ENCODE data around the gene PSMA2.
"Not testable (repeated sequence)": the region's sequence is repeated elsewhere in the genome, so short reads cannot be mapped to it uniquely, and the experiment has no call there.

Gene PSMA2

GRCh38 chr7:42886893-42887505, 45.0 kb downstream of the PSMA2 start:
- H3K9ac ChIP-seq (ENCODE audit: low read depth, low read length, poor library complexity) = no peak overlapping the region
- no peak overlapping the region for H3K23ac ChIP-seq (ENCODE audit: low read depth, low read length, poor library complexity)
- no peak overlapping the region for H3K4me3 ChIP-seq (ENCODE audit: low read length in 2 of 2)
- H3K9me3 ChIP-seq (replicated peaks in 1 of 2; ENCODE audit: control insufficient read depth in 2 of 2, insufficient read depth in 1 of 2, low read depth in 1 of 2, low read length in 2 of 2) = peaks cover 3 to 12% of the 10 kb centered on the region in 2 donors
- no peak overlapping the region for H3K18ac ChIP-seq (ENCODE audit: low read length)
- peaks cover 3% of the 10 kb centered on the region for H3K79me1 ChIP-seq (ENCODE audit: low read depth, low read length)
- no peak overlapping the region for H3K4ac ChIP-seq (ENCODE audit: low read length)
- H3K36me3 ChIP-seq (replicated peaks in 1 of 2; ENCODE audit: control insufficient read depth in 2 of 2, insufficient read depth in 2 of 2, low read length in 2 of 2) = no peaks in the 10 kb centered on the region
- H3K4me2 ChIP-seq (ENCODE audit: insufficient read depth, low read length, poor library complexity, severe bottlenecking) = no peak overlapping the region
- no peaks in the 10 kb centered on the region for H3K27me3 ChIP-seq (ENCODE audit: control insufficient read depth in 3 of 3, insufficient read depth in 3 of 3, low read depth in 1 of 3, low read length in 3 of 3)
- no peak overlapping the region for H2BK5ac ChIP-seq (ENCODE audit: low read length)
- H2BK120ac ChIP-seq (ENCODE audit: low read depth, low read length) = no peak overlapping the region
- H2AK5ac ChIP-seq (ENCODE audit: low read depth, low read length) = no peak overlapping the region
- no peaks in the 10 kb centered on the region for H3K4me1 ChIP-seq (ENCODE audit: control insufficient read depth in 2 of 2, insufficient read depth in 1 of 2, low read depth in 1 of 2, low read length in 2 of 2)
- no peak overlapping the region for H2AFZ ChIP-seq (ENCODE audit: low read length)
- H4K91ac ChIP-seq (ENCODE audit: low read depth, low read length, poor library complexity) = no peak overlapping the region
- no peak overlapping the region for H2BK12ac ChIP-seq (ENCODE audit: low read length)
- DNase-seq (ENCODE audit: low spot score) = no peak
- no peak overlapping the region for H3K14ac ChIP-seq (ENCODE audit: low read length)
- no peak overlapping the region for H3K27ac ChIP-seq (replicated peaks; ENCODE audit: low read length)
- no peak overlapping the region for H2BK15ac ChIP-seq (ENCODE audit: low read length)
- no peak overlapping the region for H4K8ac ChIP-seq (ENCODE audit: low read depth, low read length)

- H2AK5ac ChIP-seq (ENCODE audit: low read depth, low read length) = no peak overlapping the region
- no peak for DNase-seq (ENCODE audit: low spot score)
Measured at GRCh38 chr7:42886129-42886528, 45.8 kb downstream of the PSMA2 start.

GRCh38 chr7:42885183-42885582, 46.8 kb downstream of the PSMA2 start:
- H2BK120ac ChIP-seq (ENCODE audit: low read depth, low read length); DNase-seq (ENCODE audit: low spot score); H3K18ac ChIP-seq (ENCODE audit: low read length); H3K9ac ChIP-seq (ENCODE audit: low read depth, low read length, poor library complexity); H3K27ac ChIP-seq (replicated peaks; ENCODE audit: low read length); H3K4me3 ChIP-seq (ENCODE audit: low read length in 2 of 2); H4K8ac ChIP-seq (ENCODE audit: low read depth, low read length); H2BK12ac ChIP-seq (ENCODE audit: low read length); H2BK5ac ChIP-seq (ENCODE audit: low read length); H3K14ac ChIP-seq (ENCODE audit: low read length); H3K27me3 ChIP-seq (ENCODE audit: control insufficient read depth in 3 of 3, insufficient read depth in 3 of 3, low read depth in 1 of 3, low read length in 3 of 3); H3K4me2 ChIP-seq (ENCODE audit: insufficient read depth, low read length, poor library complexity, severe bottlenecking); H2AFZ ChIP-seq (ENCODE audit: low read length); H4K91ac ChIP-seq (ENCODE audit: low read depth, low read length, poor library complexity); H2BK15ac ChIP-seq (ENCODE audit: low read length); H3K36me3 ChIP-seq (replicated peaks in 1 of 2; ENCODE audit: control insufficient read depth in 2 of 2, insufficient read depth in 2 of 2, low read length in 2 of 2); H3K4me1 ChIP-seq (ENCODE audit: control insufficient read depth in 2 of 2, insufficient read depth in 1 of 2, low read depth in 1 of 2, low read length in 2 of 2); H3K23ac ChIP-seq (ENCODE audit: low read depth, low read length, poor library complexity); H3K4ac ChIP-seq (ENCODE audit: low read length); H2AK5ac ChIP-seq (ENCODE audit: low read depth, low read length); H3K79me1 ChIP-seq (ENCODE audit: low read depth, low read length): not testable (repeated sequence)
- peaks cover 3 to 14% of the 10 kb centered on the region in 2 donors for H3K9me3 ChIP-seq (replicated peaks in 1 of 2; ENCODE audit: control insufficient read depth in 2 of 2, insufficient read depth in 1 of 2, low read depth in 1 of 2, low read length in 2 of 2)
- no CpG with 5 or more reads among the region's 8 CpGs for WGBS, 2 donors (ENCODE audit: extremely low coverage in 2 of 2, insufficient read length in 2 of 2, insufficient replicate concordance in 1 of 2)

More at GRCh38 chr7:42886129-42886528, 45.8 kb downstream of the PSMA2 start:
- H3K4me3 ChIP-seq (ENCODE audit: low read length in 2 of 2) = no peak overlapping the region
- H3K36me3 ChIP-seq (replicated peaks in 1 of 2; ENCODE audit: control insufficient read depth in 2 of 2, insufficient read depth in 2 of 2, low read length in 2 of 2) = no peaks in the 10 kb centered on the region
- no peak overlapping the region for H3K27ac ChIP-seq (replicated peaks; ENCODE audit: low read length)
- no peaks in the 10 kb centered on the region for H3K27me3 ChIP-seq (ENCODE audit: control insufficient read depth in 3 of 3, insufficient read depth in 3 of 3, low read depth in 1 of 3, low read length in 3 of 3)
- H2BK12ac ChIP-seq (ENCODE audit: low read length) = no peak overlapping the region
- H3K4me2 ChIP-seq (ENCODE audit: insufficient read depth, low read length, poor library complexity, severe bottlenecking) = no peak overlapping the region
- H2AFZ ChIP-seq (ENCODE audit: low read length) = no peak overlapping the region
- H4K91ac ChIP-seq (ENCODE audit: low read depth, low read length, poor library complexity) = no peak overlapping the region
- no peaks in the 10 kb centered on the region for H3K4me1 ChIP-seq (ENCODE audit: control insufficient read depth in 2 of 2, insufficient read depth in 1 of 2, low read depth in 1 of 2, low read length in 2 of 2)
- no peak overlapping the region for H3K14ac ChIP-seq (ENCODE audit: low read length)
- H3K9me3 ChIP-seq (replicated peaks in 1 of 2; ENCODE audit: control insufficient read depth in 2 of 2, insufficient read depth in 1 of 2, low read depth in 1 of 2, low read length in 2 of 2) = peaks cover 3 to 14% of the 10 kb centered on the region in 2 donors
- no peak overlapping the region for H3K4ac ChIP-seq (ENCODE audit: low read length)
- no CpG with 5 or more reads among the region's 2 CpGs for WGBS, 2 donors (ENCODE audit: extremely low coverage in 2 of 2, insufficient read length in 2 of 2, insufficient replicate concordance in 1 of 2)
- H3K9ac ChIP-seq (ENCODE audit: low read depth, low read length, poor library complexity) = no peak overlapping the region
- H3K18ac ChIP-seq (ENCODE audit: low read length) = no peak overlapping the region
- no peak overlapping the region for H2BK5ac ChIP-seq (ENCODE audit: low read length)
- H3K23ac ChIP-seq (ENCODE audit: low read depth, low read length, poor library complexity) = no peak overlapping the region
- H3K79me1 ChIP-seq (ENCODE audit: low read depth, low read length) = peaks cover 3% of the 10 kb centered on the region
- H2BK120ac ChIP-seq (ENCODE audit: low read depth, low read length) = no peak overlapping the region
- H4K8ac ChIP-seq (ENCODE audit: low read depth, low read length) = no peak overlapping the region
- H2BK15ac ChIP-seq (ENCODE audit: low read length) = no peak overlapping the region

GRCh38 chr7:42883950-42884349, 48.0 kb downstream of the PSMA2 start:
- Histone ChIP-seq H3K18ac (ENCODE audit: low read length) (peak overlapping the region; percentile 80), H3K36me3 (replicated peaks in 1 of 2; ENCODE audit: control insufficient read depth in 2 of 2, insufficient read depth in 2 of 2, low read length in 2 of 2) (no peaks in the 10 kb centered on the region)
- no peak for DNase-seq (ENCODE audit: low spot score)

More at GRCh38 chr7:42883950-42884349, 48.0 kb downstream of the PSMA2 start:
- Histone ChIP-seq H3K9me3 (replicated peaks in 1 of 2; ENCODE audit: control insufficient read depth in 2 of 2, insufficient read depth in 1 of 2, low read depth in 1 of 2, low read length in 2 of 2) (peaks cover 3 to 14% of the 10 kb centered on the region in 2 donors), H2BK12ac (ENCODE audit: low read length) (peak overlapping the region; percentile 7), H3K4me1 (ENCODE audit: control insufficient read depth in 2 of 2, insufficient read depth in 1 of 2, low read depth in 1 of 2, low read length in 2 of 2) (no peaks in the 10 kb centered on the region), H3K27ac (replicated peaks; ENCODE audit: low read length) (no peak overlapping the region), H3K9ac (ENCODE audit: low read depth, low read length, poor library complexity) (no peak overlapping the region), H2BK120ac (ENCODE audit: low read depth, low read length) (no peak overlapping the region), H3K79me1 (ENCODE audit: low read depth, low read length) (peaks cover 3% of the 10 kb centered on the region), H2BK15ac (ENCODE audit: low read length) (no peak overlapping the region), H2AK5ac (ENCODE audit: low read depth, low read length) (peak overlapping the region; percentile 37), H3K27me3 (ENCODE audit: control insufficient read depth in 3 of 3, insufficient read depth in 3 of 3, low read depth in 1 of 3, low read length in 3 of 3) (no peaks in the 10 kb centered on the region), H2AFZ (ENCODE audit: low read length) (no peak overlapping the region), H2BK5ac (ENCODE audit: low read length) (peak overlapping the region; percentile 35), H3K4me3 (ENCODE audit: low read length in 2 of 2) (no peak overlapping the region), H3K14ac (ENCODE audit: low read length) (peak overlapping the region; percentile 71), H3K23ac (ENCODE audit: low read depth, low read length, poor library complexity) (peak overlapping the region; percentile 85), H4K8ac (ENCODE audit: low read depth, low read length) (no peak overlapping the region), H4K91ac (ENCODE audit: low read depth, low read length, poor library complexity) (no peak overlapping the region), H3K4me2 (ENCODE audit: insufficient read depth, low read length, poor library complexity, severe bottlenecking) (no peak overlapping the region), H3K4ac (ENCODE audit: low read length) (peak overlapping the region; percentile 17)
- WGBS, 2 donors (ENCODE audit: extremely low coverage in 2 of 2, insufficient read length in 2 of 2, insufficient replicate concordance in 1 of 2) = no CpG with 5 or more reads among the region's 6 CpGs
